ENCODE data around the gene APOL6. TPM values are rescaled to one million over a fixed set of nuclear protein-coding genes. Genes with fewer than 3 reads are reported as not detected.

Gene APOL6
- total RNA-seq, 2 donors from 2014 or later, result 23.0 to 38.7 TPM

Other genes with a start within 250 kb of the APOL6 start
- 100 to 1,000 TPM; 124 to 273 TPM for gene MCM5, start 248.3 kb upstream of the APOL6 start, total RNA-seq
- under 1 TPM in 1 of 2 donors, not detected in 1; 0.37 TPM for gene RASD2, start 107.6 kb upstream of the APOL6 start, total RNA-seq
- under 1 TPM in 1 of 2 donors, not detected in 1; 0.50 TPM for gene MB, start 31.1 kb upstream of the APOL6 start, total RNA-seq
- not detected for gene APOL5, start 69.4 kb downstream of the APOL6 start, total RNA-seq